ENCODE results near the gene CDH13. TPM values are rescaled to one million over a fixed set of nuclear protein-coding genes. Genes with fewer than 3 reads are reported as not detected.

The CDH13 gene
- total RNA-seq, 2 donors from 2014 or later = 2.4 to 6.3 TPM

GRCh38 chr16:82859662-82860061, 232.9 kb downstream of the CDH13 start:
- Histone ChIP-seq H3K9ac (ENCODE audit: low read depth in 2 of 2, low read length in 2 of 2) (no peak overlapping the region), H3K36me3 (no peaks in the 10 kb centered on the region), H3K27me3 (no peaks in the 10 kb centered on the region), H3K9me3 (no peaks in the 10 kb centered on the region), H3K27ac (no peak overlapping the region), H3K4me1 (no peaks in the 10 kb centered on the region), H3K4me3 (no peak overlapping the region)
- TF ChIP-seq, protein P1, sequence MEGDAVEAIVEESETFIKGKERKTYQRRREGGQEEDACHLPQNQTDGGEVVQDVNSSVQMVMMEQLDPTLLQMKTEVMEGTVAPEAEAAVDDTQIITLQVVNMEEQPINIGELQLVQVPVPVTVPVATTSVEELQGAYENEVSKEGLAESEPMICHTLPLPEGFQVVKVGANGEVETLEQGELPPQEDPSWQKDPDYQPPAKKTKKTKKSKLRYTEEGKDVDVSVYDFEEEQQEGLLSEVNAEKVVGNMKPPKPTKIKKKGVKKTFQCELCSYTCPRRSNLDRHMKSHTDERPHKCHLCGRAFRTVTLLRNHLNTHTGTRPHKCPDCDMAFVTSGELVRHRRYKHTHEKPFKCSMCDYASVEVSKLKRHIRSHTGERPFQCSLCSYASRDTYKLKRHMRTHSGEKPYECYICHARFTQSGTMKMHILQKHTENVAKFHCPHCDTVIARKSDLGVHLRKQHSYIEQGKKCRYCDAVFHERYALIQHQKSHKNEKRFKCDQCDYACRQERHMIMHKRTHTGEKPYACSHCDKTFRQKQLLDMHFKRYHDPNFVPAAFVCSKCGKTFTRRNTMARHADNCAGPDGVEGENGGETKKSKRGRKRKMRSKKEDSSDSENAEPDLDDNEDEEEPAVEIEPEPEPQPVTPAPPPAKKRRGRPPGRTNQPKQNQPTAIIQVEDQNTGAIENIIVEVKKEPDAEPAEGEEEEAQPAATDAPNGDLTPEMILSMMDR (IDR thresholded peaks at IDR 0.05) = no peak
- no peak for DNase-seq
- intact Hi-C loops (cut with DNase I) = no loop called here

- H3K4me1 ChIP-seq = no peaks in the 10 kb centered on the region
- no peak for DNase-seq
- no peak overlapping the region for H3K9ac ChIP-seq (ENCODE audit: low read depth in 2 of 2, low read length in 2 of 2)
- no peak overlapping the region for H3K4me3 ChIP-seq
- no peaks in the 10 kb centered on the region for H3K27me3 ChIP-seq
- H3K36me3 ChIP-seq = no peaks in the 10 kb centered on the region
- intact Hi-C loops (cut with DNase I) = no loop called here
- H3K27ac ChIP-seq = no peak overlapping the region
- TF ChIP-seq, protein P1 (IDR thresholded peaks at IDR 0.05) = no peak
- H3K9me3 ChIP-seq = no peaks in the 10 kb centered on the region
These were observed 233.3 kb downstream of the CDH13 start for GRCh38 chr16:82860071-82860470.

DNA sequence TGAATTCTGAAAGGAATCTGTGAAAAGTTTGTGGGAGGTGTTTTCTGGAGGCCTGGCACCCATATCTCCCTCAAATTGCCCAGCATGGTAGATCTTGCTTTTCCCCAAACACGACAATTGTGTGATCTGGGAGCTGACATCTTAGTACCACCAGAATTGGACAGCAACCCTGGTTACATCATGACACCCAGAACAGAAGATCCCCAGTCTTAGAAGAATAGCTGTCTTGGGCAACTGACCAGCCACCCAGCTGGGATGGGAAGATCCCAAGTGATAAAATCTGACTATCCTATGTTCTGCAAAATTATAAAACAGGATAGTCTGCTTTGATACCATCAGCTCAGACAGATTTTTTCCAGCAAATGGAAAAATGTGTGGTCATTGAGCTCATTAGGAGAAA, 235.3 kb downstream of the CDH13 start:
- TF ChIP-seq, protein P1 (IDR thresholded peaks at IDR 0.05) = no peak
- Histone ChIP-seq H3K27me3 (no peaks in the 10 kb centered on the region), H3K9me3 (no peaks in the 10 kb centered on the region), H3K36me3 (no peaks in the 10 kb centered on the region), H3K9ac (ENCODE audit: low read depth in 2 of 2, low read length in 2 of 2) (no peak overlapping the region), H3K4me1 (no peaks in the 10 kb centered on the region), H3K27ac (no peak overlapping the region), H3K4me3 (no peak overlapping the region)
- DNase-seq = no peak
- intact Hi-C loops (cut with DNase I) = no loop called here

- intact Hi-C loops (cut with DNase I) = no loop called here
- Histone ChIP-seq H3K9ac (ENCODE audit: low read depth in 2 of 2, low read length in 2 of 2) (no peak overlapping the region), H3K4me1 (no peaks in the 10 kb centered on the region), H3K27me3 (no peaks in the 10 kb centered on the region), H3K36me3 (no peaks in the 10 kb centered on the region), H3K27ac (peak overlapping the region; percentile 31), H3K4me3 (no peak overlapping the region), H3K9me3 (no peaks in the 10 kb centered on the region)
- DNase-seq = peak; percentile 39
- TF ChIP-seq, protein P1 (IDR thresholded peaks at IDR 0.05) = no peak
These were observed 237.7 kb downstream of the CDH13 start for GRCh38 chr16:82864332-82865040.

GRCh38 chr16:82865412-82865811, 238.6 kb downstream of the CDH13 start:
- H3K4me1 ChIP-seq = no peaks in the 10 kb centered on the region
- no peak overlapping the region for H3K4me3 ChIP-seq
- no peaks in the 10 kb centered on the region for H3K36me3 ChIP-seq
- H3K27me3 ChIP-seq = no peaks in the 10 kb centered on the region
- no peak overlapping the region for H3K27ac ChIP-seq
- intact Hi-C loops (cut with DNase I) = no loop called here
- no peak for DNase-seq
- no peak overlapping the region for H3K9ac ChIP-seq (ENCODE audit: low read depth in 2 of 2, low read length in 2 of 2)
- TF ChIP-seq, protein P1 (IDR thresholded peaks at IDR 0.05) = no peak
- no peaks in the 10 kb centered on the region for H3K9me3 ChIP-seq
